ENCODE measurements around the gene GNG4.
"Not testable (repeated sequence)": the region's sequence is repeated elsewhere in the genome, so short reads cannot be mapped to it uniquely, and the experiment has no call there.

- TF ChIP-seq EZH2 (IDR thresholded peaks at IDR 0.05; ENCODE audit: insufficient read depth, low read length); CTCF (IDR thresholded peaks at IDR 0.05; ENCODE audit: insufficient read depth, low read depth, low read length): not testable (repeated sequence)
These were observed 55.2 kb downstream of the GNG4 start for GRCh38 chr1:235594281-235594895.

Measured in astrocyte (in vitro differentiated cells and primary cell).